WTC11 (cell line): Measurements from ENCODE around the gene TMEM176B. TPM values are rescaled to one million over a fixed set of nuclear protein-coding genes. Genes with fewer than 3 reads are reported as not detected.

Experiments used
- ATAC-seq: fragments of 200-7000 bp; cut with Tn5 transposase; 2 replicates; pipeline ENCODE4 v1.10.0; 2021; ENCODE audit warnings: mild to moderate bottlenecking, moderate library complexity
- CTCF ChIA-PET: fragments of 300-600 bp; sonication (Branson Sonifier 250); formaldehyde crosslinking; loops from one replicate; lab custom pipeline; 2021; ENCODE audit warnings: antibody characterized with exemption; lab: Charles Lee
- POLR2A ChIA-PET: fragments of 350-600 bp; sonication (Branson Sonifier 250); formaldehyde crosslinking; loops from one replicate; lab custom pipeline; 2021; ENCODE audit warnings: antibody characterized with exemption; lab: Charles Lee
- DNase-seq: peaks from one replicate; pipeline ENCODE4 v3.0.0; 2021; ENCODE audit warnings: low spot score
- H3K27ac Mint-ChIP-seq: 2 replicates; pipeline ENCODE4 v1.8.0; 2021; ENCODE audit warnings: mixed read lengths
- H3K27me3 Mint-ChIP-seq: 2 replicates; pipeline ENCODE4 v1.8.0; 2021; ENCODE audit warnings: low read depth, mild to moderate bottlenecking, moderate library complexity, mixed read lengths
- H3K36me3 Mint-ChIP-seq: 2 replicates; pipeline ENCODE4 v1.8.0; 2021; ENCODE audit warnings: mixed read lengths
- H3K4me1 Mint-ChIP-seq: 2 replicates; pipeline ENCODE4 v1.8.0; 2022; ENCODE audit warnings: mixed read lengths
- H3K4me3 Mint-ChIP-seq: 2 replicates; pipeline ENCODE4 v1.8.0; 2021; ENCODE audit warnings: mild to moderate bottlenecking, moderate library complexity, mixed read lengths
- H3K9me3 Mint-ChIP-seq: 2 replicates; pipeline ENCODE4 v1.8.0; 2021; ENCODE audit warnings: mixed read lengths
- E2F1 ChIP-seq: sonication (generic); formaldehyde crosslinking; IDR thresholded peaks from 2 replicates; pipeline ENCODE4 v1.8.0; 2022; ENCODE audit warnings: mild to moderate bottlenecking, missing genetic modification reagents
- ELF4 ChIP-seq: sonication (generic); formaldehyde crosslinking; IDR thresholded peaks from 2 replicates; pipeline ENCODE4 v1.8.1; 2022; ENCODE audit warnings: low read depth, mild to moderate bottlenecking, moderate library complexity, missing genetic modification reagents
- ETV6 ChIP-seq: sonication (generic); formaldehyde crosslinking; IDR thresholded peaks from 2 replicates; pipeline ENCODE4 v1.8.1; 2022; ENCODE audit warnings: mild to moderate bottlenecking, missing genetic modification reagents
- FOXP1 ChIP-seq: sonication (generic); formaldehyde crosslinking; IDR thresholded peaks from 2 replicates; pipeline ENCODE4 v1.8.0; 2022; ENCODE audit warnings: missing genetic modification reagents, mild to moderate bottlenecking, moderate library complexity, borderline replicate concordance
- GABPB1 ChIP-seq: sonication (generic); formaldehyde crosslinking; IDR thresholded peaks from 2 replicates; pipeline ENCODE4 v1.8.1; 2023; ENCODE audit warnings: mild to moderate bottlenecking, missing genetic modification reagents
- JUN ChIP-seq: sonication (generic); formaldehyde crosslinking; IDR thresholded peaks from 2 replicates; pipeline ENCODE4 v1.8.0; 2023; ENCODE audit warnings: mild to moderate bottlenecking, missing genetic modification reagents
- MAX ChIP-seq: sonication (generic); formaldehyde crosslinking; IDR thresholded peaks from 2 replicates; pipeline ENCODE4 v1.8.0; 2022; ENCODE audit warnings: mild to moderate bottlenecking, missing genetic modification reagents
- MYBL2 ChIP-seq: sonication (generic); formaldehyde crosslinking; IDR thresholded peaks from 2 replicates; pipeline ENCODE4 v1.8.1; 2023; ENCODE audit warnings: mild to moderate bottlenecking, moderate library complexity, missing genetic modification reagents
- NFATC4 ChIP-seq: fragments of 250-450 bp; sonication (Bioruptor Pico); IDR thresholded peaks from 2 replicates; pipeline ENCODE4 v1.9.0; 2021; ENCODE audit warnings: mild to moderate bottlenecking
- NFE2L1 ChIP-seq: sonication (generic); formaldehyde crosslinking; IDR thresholded peaks from 2 replicates; pipeline ENCODE4 v1.8.1; 2023; ENCODE audit warnings: missing genetic modification reagents
- NFYB ChIP-seq: sonication (generic); formaldehyde crosslinking; conservative IDR thresholded peaks from 2 replicates; pipeline ENCODE4 v1.8.0; 2022; ENCODE audit warnings: low read depth, missing genetic modification reagents
- NR3C1 ChIP-seq: sonication (generic); formaldehyde crosslinking; conservative IDR thresholded peaks from 2 replicates; pipeline ENCODE4 v1.8.1; 2023; ENCODE audit warnings: low read depth, mild to moderate bottlenecking, missing genetic modification reagents
- SP1 ChIP-seq: sonication (generic); formaldehyde crosslinking; conservative IDR thresholded peaks from 2 replicates; pipeline ENCODE4 v1.8.1; 2022; ENCODE audit warnings: missing genetic modification reagents
- TEAD1 ChIP-seq: sonication (generic); formaldehyde crosslinking; IDR thresholded peaks from 2 replicates; pipeline ENCODE4 v1.8.0; 2022; ENCODE audit warnings: mild to moderate bottlenecking, missing genetic modification reagents
- USF1 ChIP-seq: sonication (generic); formaldehyde crosslinking; IDR thresholded peaks from 2 replicates; pipeline ENCODE4 v1.8.0; 2022; ENCODE audit warnings: mild to moderate bottlenecking, missing genetic modification reagents
- ZNF232 ChIP-seq: sonication (generic); formaldehyde crosslinking; IDR thresholded peaks from 2 replicates; pipeline ENCODE4 v1.8.0; 2022; ENCODE audit warnings: mild to moderate bottlenecking, missing genetic modification reagents
- ZNF423 ChIP-seq: fragments of 250-450 bp; sonication (Bioruptor Pico); IDR thresholded peaks from 2 replicates; pipeline ENCODE4 v2.1.2; 2022; ENCODE audit warnings: mild to moderate bottlenecking, moderate library complexity
- ZNF532 ChIP-seq: fragments of 250-450 bp; sonication (Bioruptor Pico); IDR thresholded peaks from 2 replicates; pipeline ENCODE4 v1.9.0; 2021; ENCODE audit warnings: mild to moderate bottlenecking, borderline replicate concordance
- ZNF671 ChIP-seq: fragments of 250-450 bp; sonication (Bioruptor Pico); IDR thresholded peaks from 2 replicates; pipeline ENCODE4 v1.8.0; 2021; ENCODE audit warnings: mild to moderate bottlenecking
- ZSCAN18 ChIP-seq: fragments of 250-450 bp; sonication (Bioruptor Pico); IDR thresholded peaks from 2 replicates; pipeline ENCODE4 v2.1.2; 2022; ENCODE audit warnings: mild to moderate bottlenecking, moderate library complexity
- total RNA-seq: library from RNA; stranded (reverse); gene quantifications from 3 replicates; pipeline ENCODE4 v1.2.3, GENCODE V29; 2021

Gene TMEM176B
- total RNA-seq, 1 experiment from 2014 or later, result 1.0 TPM

GRCh38 chr7:150753239-150753638 is 46.9 kb downstream of the TMEM176B start:
- Mint-ChIP-seq H3K36me3 (no peaks in the 10 kb centered on the region), H3K27me3 (peaks cover 83% of the 10 kb centered on the region), H3K27ac (no peak overlapping the region), H3K9me3 (no peaks in the 10 kb centered on the region), H3K4me3 (no peak overlapping the region), H3K4me1 (no peaks in the 10 kb centered on the region)
- CTCF ChIA-PET, result interaction anchor here (0.8 to 1.8 kb wide), 2 partner anchors 61 to 304 kb away, joined by 3 to 7 read pairs; no protein-coding TSS in a partner anchor
- no peak for DNase-seq
- TF ChIP-seq MAX (CRISPR knock-in tag), result no peak
- no peak for TF ChIP-seq ZNF671 (CRISPR knock-in tag)
- TF ChIP-seq TEAD1, result no peak
- no peak for TF ChIP-seq NR3C1 (CRISPR knock-in tag)
- no peak for TF ChIP-seq MYBL2
- POLR2A ChIA-PET, result no interaction called here
- no peak for ATAC-seq

GRCh38 chr7:150751702-150752101 is 48.5 kb downstream of the TMEM176B start:
- DNase-seq, result no peak
- Mint-ChIP-seq H3K9me3 (no peaks in the 10 kb centered on the region), H3K4me3 (no peak overlapping the region), H3K4me1 (no peaks in the 10 kb centered on the region)
- TF ChIP-seq ZNF423 (CRISPR knock-in tag) (no peak), ETV6 (CRISPR knock-in tag) (no peak), NFATC4 (no peak), JUN (no peak), NFE2L1 (CRISPR knock-in tag) (no peak), SP1 (CRISPR knock-in tag) (no peak), NFYB (CRISPR knock-in tag) (no peak), ZSCAN18 (CRISPR knock-in tag) (no peak), GABPB1 (no peak), FOXP1 (no peak), MYBL2 (no peak), ELF4 (CRISPR knock-in tag) (no peak), USF1 (CRISPR knock-in tag) (no peak), ZNF532 (CRISPR knock-in tag) (no peak), E2F1 (CRISPR knock-in tag) (no peak), ZNF232 (CRISPR knock-in tag) (no peak)
- TF ChIP-seq, all 79 proteins: peak for 0
- ATAC-seq, result no peak
- ChIA-PET POLR2A (no interaction called here), CTCF (no interaction called here)
- Mint-ChIP-seq H3K27me3 (peaks cover 89% of the 10 kb centered on the region), H3K36me3 (no peaks in the 10 kb centered on the region), H3K27ac (no peak overlapping the region)
